DMS 273 (cell line): Measurements from ENCODE around the gene CHTOP.

ENCODE experiments used
- DNase-seq: peaks from one replicate; lab custom pipeline; 2025; ENCODE audit not compliant: unreplicated experiment; lab: John Stamatoyannopoulos, UW

Gene CHTOP

DNA sequence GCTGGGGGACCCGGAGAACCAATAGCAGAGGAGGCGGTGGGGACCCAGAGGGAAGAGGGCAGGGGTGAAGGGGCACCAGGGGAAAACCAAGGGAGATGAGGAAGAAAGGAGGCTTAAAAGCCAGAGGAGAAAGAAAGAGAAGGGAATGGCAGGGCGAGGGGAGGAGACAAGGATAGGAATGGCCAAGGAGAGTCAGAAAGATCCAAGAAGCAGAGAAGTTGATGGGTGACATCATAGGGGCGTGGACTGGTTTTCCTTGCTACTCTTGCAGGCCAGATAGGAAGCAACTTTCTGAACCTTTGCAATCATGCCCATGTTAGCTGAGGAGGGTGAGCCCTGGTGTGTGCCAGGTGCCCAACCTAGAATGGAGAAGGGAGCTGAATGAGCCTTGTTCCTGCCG, 50.0 kb downstream of the CHTOP start:
- no peak for DNase-seq

- no peak for DNase-seq
Measured at GRCh38 chr1:153684892-153685291, 51.0 kb downstream of the CHTOP start.

- DNase-seq, result no peak
Measured at GRCh38 chr1:153685544-153686340, 51.9 kb downstream of the CHTOP start.

GRCh38 chr1:153687346-153688125, 53.7 kb downstream of the CHTOP start:
- DNase-seq, result no peak

GRCh38 chr1:153688276-153688675, 54.4 kb downstream of the CHTOP start:
- DNase-seq, result no peak

GRCh38 chr1:153688736-153689328, 55.0 kb downstream of the CHTOP start:
- DNase-seq, result no peak

- DNase-seq, result no peak
Measured at GRCh38 chr1:153693466-153693865, 59.6 kb downstream of the CHTOP start.
